DMS 273 treated with DMSO at 0.1 percent for 48 hours (cell line): ENCODE measurements around the gene CTSA.
"Not testable (repeated sequence)": the region's sequence is repeated elsewhere in the genome, so short reads cannot be mapped to it uniquely, and the experiment has no call there.

Experiments
- DNase-seq: peaks from one replicate; lab custom pipeline; 2025; lab: John Stamatoyannopoulos, UW

The CTSA gene

GRCh38 chr20:45918182-45918737, 27.1 kb downstream of the CTSA start:
- no peak for DNase-seq

- DNase-seq, result no peak
Observed at GRCh38 chr20:45918779-45919537, 27.8 kb downstream of the CTSA start.

- DNase-seq, result no peak
Observed at GRCh38 chr20:45919542-45920399, 28.6 kb downstream of the CTSA start.

GRCh38 chr20:45920462-45921336, 29.6 kb downstream of the CTSA start:
- no peak for DNase-seq

- no peak for DNase-seq
Observed at GRCh38 chr20:45921337-45922189, 30.4 kb downstream of the CTSA start.

GRCh38 chr20:45924391-45925261, 33.5 kb downstream of the CTSA start:
- DNase-seq, result no peak

- no peak for DNase-seq
Observed at GRCh38 chr20:45925821-45926506, 34.8 kb downstream of the CTSA start.

GRCh38 chr20:45926731-45927070, 35.6 kb downstream of the CTSA start:
- no peak for DNase-seq

GRCh38 chr20:45927071-45927878, 36.1 kb downstream of the CTSA start:
- no peak for DNase-seq

- DNase-seq, result not testable (repeated sequence)
Observed at GRCh38 chr20:45931680-45932079, 40.5 kb downstream of the CTSA start.

GRCh38 chr20:45933266-45934045, 42.3 kb downstream of the CTSA start:
- peak; percentile 69 for DNase-seq

GRCh38 chr20:45934046-45934585, 43.0 kb downstream of the CTSA start:
- no peak for DNase-seq

- peak; percentile 89 for DNase-seq
Observed at GRCh38 chr20:45934586-45935415, 43.7 kb downstream of the CTSA start, which contains the start of gene PCIF1. Gene PCIF1 (plus strand): TSS chr20:45934683. CDS start chr20:45939000, 4,317 bp downstream.

- no peak for DNase-seq
Observed at GRCh38 chr20:45935416-45936046, 44.4 kb downstream of the CTSA start.

- no peak for DNase-seq
Observed at GRCh38 chr20:45937765-45938164, 46.6 kb downstream of the CTSA start.
